GM21390 (cell line): Measurements from ENCODE around the gene NONO.
"Not testable (repeated sequence)": the region's sequence is repeated elsewhere in the genome, so short reads cannot be mapped to it uniquely, and the experiment has no call there.

Source experiments
- ATAC-seq: cut with Tn5 transposase; IDR thresholded peaks from one replicate; pipeline ENCODE4 v1.9.1; 2021; ENCODE audit not compliant: unreplicated experiment

The NONO gene

GRCh38 chrX:71285929-71286328 lies 2.5 kb downstream of the NONO start:
- no peak for ATAC-seq

DNA sequence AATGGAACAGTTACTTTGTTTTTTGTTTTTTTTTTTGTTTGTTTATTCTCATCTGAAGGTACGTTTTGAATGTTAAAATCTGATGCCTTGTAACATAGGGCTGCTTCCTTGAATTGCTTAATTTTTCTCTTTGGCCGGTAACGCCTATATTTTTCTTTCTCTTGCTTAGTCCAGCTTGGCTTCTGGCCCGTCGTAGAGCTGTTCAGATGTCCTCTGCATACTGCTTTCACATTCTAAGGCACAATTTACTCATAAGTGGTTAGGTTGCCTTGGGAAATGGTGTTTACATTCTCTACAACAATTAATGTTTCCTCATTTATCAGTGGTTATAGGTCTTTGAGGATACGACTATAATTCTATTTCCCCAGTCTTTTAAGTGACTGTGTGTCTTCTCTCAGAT lies 7.9 kb downstream of the NONO start:
- no peak for ATAC-seq

DNA sequence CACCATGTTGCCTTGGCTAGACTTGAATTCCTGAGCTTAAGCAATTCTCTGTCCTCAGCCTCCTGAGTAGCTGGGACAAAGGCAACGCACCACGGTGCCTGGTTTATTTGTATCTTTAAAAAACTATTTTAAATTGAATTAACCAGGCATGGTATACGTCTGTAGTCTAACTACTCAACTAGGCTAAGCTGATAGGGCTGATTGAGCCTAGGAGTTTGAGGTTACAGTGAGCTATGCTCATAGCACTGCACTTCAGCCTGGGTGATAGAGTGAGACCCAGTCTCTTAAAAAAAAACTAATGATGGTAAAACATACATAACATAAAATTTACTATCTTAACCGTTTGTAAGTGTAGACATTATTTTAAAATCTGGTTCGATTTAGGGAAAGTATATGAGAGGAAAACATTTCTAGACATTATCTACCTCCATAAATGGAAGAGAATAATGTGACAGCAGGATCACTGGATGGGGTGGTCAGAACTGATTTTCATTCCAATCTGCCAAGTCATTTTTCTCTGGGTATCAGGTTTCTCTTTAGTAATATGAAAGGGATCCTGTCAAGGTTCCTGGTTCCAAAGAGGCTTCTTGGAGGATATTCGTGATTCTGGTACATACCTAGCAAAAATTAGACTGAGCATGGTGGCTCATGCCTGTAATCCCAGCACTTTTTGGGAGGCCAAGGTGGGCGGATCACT lies 9.4 kb downstream of the NONO start:
- ATAC-seq = no peak

- no peak for ATAC-seq
These were observed 13.4 kb downstream of the NONO start for GRCh38 chrX:71296806-71297205.

DNA sequence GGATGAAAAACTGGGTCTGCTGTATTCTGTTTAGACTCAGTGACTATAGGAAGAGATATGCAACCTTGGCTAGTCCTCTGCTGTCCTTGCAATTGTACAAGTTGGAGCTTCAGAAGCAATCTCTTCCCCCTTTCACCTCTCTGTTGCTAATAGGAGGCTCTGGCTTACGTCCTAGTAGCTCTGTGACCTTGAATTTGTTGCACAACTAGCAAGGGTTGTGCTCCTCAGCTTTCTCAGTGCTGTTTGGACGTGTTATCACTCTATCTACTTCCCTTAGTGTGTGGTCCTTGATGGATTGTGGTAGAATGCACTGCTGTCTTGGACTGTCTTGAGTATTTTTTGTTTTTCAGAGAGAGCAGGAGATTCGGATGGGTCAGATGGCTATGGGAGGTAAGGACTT lies 14.7 kb downstream of the NONO start:
- no peak for ATAC-seq

DNA sequence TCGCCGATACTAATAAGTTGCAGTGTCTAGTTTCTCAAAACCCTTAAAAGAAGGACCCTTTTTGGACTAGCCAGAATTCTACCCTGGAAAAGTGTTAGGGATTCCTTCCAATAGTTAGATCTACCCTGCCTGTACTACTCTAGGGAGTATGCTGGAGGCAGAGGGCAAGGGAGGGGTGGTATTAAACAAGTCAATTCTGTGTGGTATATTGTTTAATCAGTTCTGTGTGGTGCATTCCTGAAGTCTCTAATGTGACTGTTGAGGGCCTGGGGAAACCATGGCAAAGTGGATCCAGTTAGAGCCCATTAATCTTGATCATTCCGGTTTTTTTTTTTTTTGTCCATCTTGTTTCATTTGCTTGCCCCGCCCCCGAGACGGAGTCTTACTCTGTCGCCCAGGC lies 16.6 kb downstream of the NONO start:
- not testable (repeated sequence) for ATAC-seq

- not testable (repeated sequence) for ATAC-seq
These were observed 17.1 kb downstream of the NONO start for GRCh38 chrX:71300495-71300894.

DNA sequence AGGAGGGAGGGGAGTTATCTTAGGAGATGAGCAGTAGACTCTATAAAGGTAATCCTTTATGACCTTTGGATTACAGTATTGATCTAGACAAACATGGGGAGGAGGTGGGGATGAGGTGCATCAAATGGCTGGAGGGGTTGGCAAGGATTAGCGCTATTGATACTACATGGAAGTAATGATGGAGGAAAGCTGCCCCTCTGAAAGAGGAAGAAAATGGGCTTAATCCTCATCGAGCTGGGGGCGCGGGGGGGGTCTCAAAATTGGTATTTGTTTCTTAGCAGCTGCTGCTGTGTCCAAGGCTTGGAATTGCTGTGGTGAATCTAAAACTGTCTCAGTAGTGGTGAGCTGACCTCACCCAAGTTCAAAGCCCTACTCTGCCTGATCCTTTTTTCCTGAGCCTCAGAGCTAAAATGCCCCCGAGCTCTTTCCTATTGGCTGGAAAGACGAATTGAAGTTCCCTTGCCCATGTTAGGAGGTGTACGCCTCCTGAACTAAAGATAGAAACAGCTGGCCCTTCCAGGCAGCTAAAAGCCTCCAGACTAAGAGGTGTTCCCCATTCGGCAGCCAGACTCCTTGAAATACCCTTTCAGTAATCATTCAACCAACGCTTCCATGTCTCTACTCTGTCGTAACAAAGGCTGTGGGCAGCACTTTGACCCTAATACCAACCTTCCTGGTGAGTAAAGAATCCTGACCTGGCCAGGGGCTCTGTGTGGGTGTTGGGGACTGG lies 17.9 kb downstream of the NONO start, which contains the start of gene ITGB1BP2:
ITGB1BP2 (plus strand) TSS at position 556 of the 730 bp plus-strand sequence; CDS start at position 613, 57 bp downstream.
- no peak for ATAC-seq

DNA sequence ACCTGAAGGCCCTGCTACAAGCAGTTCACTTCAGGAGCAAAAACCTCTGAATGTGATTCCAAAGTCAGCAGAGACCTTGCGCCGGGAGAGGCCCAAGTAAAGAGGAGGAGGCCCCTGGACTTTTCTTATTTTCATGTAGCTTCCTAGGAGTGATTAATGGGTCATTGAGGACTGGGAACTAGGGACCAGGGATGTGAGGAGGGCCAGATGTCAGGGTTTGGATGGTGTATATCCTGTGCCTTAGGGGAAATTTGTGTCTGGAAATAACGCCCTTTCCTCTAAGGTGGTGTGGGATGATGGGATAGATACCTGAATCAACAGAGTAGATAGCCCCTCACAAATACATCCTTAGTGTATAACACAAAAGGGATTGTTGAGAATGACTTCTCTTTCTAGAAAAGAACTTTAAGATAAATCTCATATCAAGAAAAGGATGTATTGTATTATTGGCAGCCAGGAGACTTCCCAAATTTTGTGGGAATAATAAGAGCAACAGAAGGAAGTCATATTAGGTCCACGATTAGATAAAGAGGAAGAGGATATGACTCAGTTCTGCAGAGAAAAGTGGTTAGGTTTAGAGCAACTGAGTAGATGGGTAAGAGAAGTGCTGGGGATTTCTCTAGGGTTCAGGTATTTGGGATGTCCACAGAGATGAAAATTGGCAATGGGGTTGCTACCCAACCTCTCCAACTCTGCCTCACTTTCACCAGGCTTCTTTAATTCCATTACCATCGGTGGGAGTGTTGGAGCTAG lies 19.2 kb downstream of the NONO start:
- ATAC-seq = no peak

DNA sequence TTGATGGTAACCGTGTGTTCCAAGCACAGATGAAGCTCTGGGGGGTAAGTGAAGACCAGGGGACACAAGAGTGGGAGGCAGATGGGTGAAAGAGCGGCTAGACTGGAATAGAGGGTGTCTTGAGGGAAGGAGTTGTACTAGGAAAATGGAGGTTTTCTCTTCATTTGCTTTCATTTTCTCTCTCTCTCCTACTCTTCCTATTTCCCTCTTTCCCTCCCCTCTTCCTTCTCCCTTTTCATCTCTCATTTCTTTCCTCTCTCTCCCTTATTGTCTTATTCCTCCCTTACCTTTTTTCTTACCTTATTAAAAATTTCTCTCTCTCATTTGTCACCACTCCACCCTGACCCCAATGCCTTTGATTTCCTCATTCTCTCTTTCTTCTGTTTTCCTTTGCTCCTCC lies 21.1 kb downstream of the NONO start:
- ATAC-seq = no peak

GRCh38 chrX:71315917-71316316 lies 32.5 kb downstream of the NONO start:
- no peak for ATAC-seq

GRCh38 chrX:71316959-71317358 lies 33.5 kb downstream of the NONO start:
- ATAC-seq = not testable (repeated sequence)

- ATAC-seq = no peak
These were observed 36.7 kb downstream of the NONO start for GRCh38 chrX:71320126-71320525.

GRCh38 chrX:71321731-71322130 lies 38.3 kb downstream of the NONO start:
- ATAC-seq = no peak

- ATAC-seq = not testable (repeated sequence)
These were observed 41.0 kb downstream of the NONO start for GRCh38 chrX:71324452-71324851.

DNA sequence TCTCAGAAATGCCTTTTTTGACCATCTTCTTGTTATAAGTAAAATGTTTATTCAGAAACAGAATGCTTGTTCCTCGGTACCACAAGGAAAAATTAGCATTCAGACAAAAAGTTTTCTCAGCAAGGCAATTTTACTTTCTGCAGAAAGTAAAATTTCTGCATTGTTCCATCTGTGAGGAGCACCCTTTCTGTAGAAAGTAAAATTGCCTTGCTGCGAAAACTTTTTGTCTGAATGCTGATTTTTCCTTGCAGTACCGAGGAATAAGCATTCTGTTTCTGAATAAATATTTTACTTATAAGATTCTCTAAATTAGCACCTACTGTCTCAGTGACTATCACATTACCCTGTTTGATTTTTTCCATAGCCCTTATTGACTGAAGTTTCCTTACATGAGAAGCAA lies 43.0 kb downstream of the NONO start:
- no peak for ATAC-seq

DNA sequence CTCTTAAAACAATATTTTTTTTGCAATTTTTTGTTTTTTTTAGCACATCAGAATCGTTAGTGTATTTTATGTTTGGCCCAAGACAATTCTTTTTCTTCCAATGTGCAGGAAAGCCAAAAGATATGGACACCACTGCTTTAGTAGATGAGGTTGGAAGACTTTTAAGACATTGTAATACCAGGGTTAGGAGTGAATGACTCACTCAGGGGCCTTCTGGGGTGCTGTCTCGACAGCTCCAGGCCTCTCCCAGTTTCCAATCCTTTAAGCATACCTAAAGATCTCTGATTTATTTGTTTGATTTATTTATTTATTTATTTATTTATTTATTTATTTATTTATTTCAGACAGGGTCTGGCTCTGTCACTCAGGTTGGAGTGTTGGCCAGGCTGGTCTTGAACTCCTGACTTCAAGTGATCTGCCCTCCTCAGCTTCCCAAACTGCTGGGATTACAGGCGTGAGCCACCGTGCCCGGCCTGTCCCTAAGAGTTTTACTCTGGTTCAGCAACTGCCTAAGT lies 65.8 kb downstream of the NONO start:
- not testable (repeated sequence) for ATAC-seq

DNA sequence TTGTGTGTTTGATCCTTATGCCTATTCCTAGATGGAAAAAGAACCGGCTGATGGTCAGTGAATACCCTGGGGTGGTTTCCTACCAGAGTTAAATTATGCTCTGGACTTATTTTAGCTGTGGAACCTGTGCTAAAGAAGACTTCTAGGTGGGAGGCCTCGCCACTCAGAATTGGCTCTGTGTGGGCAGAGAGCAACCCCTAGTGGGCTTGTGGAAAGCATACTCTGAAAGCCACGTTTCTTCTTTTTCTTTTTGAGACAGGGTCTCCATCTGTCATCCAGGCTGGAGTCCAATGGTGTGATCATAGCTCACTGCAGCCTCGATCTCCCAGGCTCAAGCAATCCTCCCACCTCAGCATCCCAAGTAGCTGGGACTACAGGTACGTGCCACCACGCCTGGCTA lies 66.4 kb downstream of the NONO start:
- not testable (repeated sequence) for ATAC-seq
